Vagina (tissue), 2 donors: ENCODE measurements around the gene GPC5. TPM values are rescaled to one million over a fixed set of nuclear protein-coding genes. Genes with fewer than 3 reads are reported as not detected.

Source experiments
- DNase-seq, 2 donors: peaks; one replicate each; pipeline ENCODE4 v3.0.0-alpha.2; 2017; ENCODE audit errors: extremely low spot score in 2 of 2
- H3K27ac ChIP-seq: fragments of 200-600 bp; sonication (generic); one replicate; pipeline ENCODE4 v1.5.1; 2019
- H3K27me3 ChIP-seq: fragments of 200-600 bp; sonication (generic); one replicate; pipeline ENCODE4 v1.5.1; 2019
- H3K36me3 ChIP-seq, 2 donors: fragments of 200-600 bp; sonication (generic); one replicate each; pipeline ENCODE4 v1.5.1; 2017 to 2019
- H3K4me1 ChIP-seq: fragments of 200-600 bp; sonication (generic); one replicate; pipeline ENCODE4 v1.5.1; 2019
- H3K4me3 ChIP-seq, 2 donors: fragments of 200-600 bp; sonication (generic); 1 replicate in 1 of 2; 2 replicates in 1 of 2; pipeline ENCODE4 v1.5.1; 2016 to 2019
- H3K9me3 ChIP-seq: fragments of 200-600 bp; sonication (generic); one replicate; pipeline ENCODE4 v1.5.1; 2019
- POLR2A ChIP-seq, 2 donors: fragments of 450-650 bp; IDR thresholded peaks; one replicate each; pipeline ENCODE4 v1.6.1; 2017; ENCODE audit warnings: antibody characterized with exemption in 2 of 2, mild to moderate bottlenecking in 2 of 2, moderate library complexity in 2 of 2
- POLR2AphosphoS5 ChIP-seq, 2 donors: sonication (generic); formaldehyde crosslinking; IDR thresholded peaks; one replicate each; pipeline ENCODE4 v1.9.0; 2017; ENCODE audit warnings: antibody characterized with exemption in 2 of 2, mild to moderate bottlenecking in 2 of 2, low read depth in 1 of 2; ENCODE audit not compliant: insufficient read depth in 1 of 2
- intact Hi-C: fragments of 100-400 bp; cut with DNase I; formaldehyde crosslinking; loops from one replicate; pipeline ENCODE4 v1.15.1; 2023
- total RNA-seq: library from RNA; depleted of rRNA; stranded (reverse); fragments of >200 nt; gene quantifications from one replicate; pipeline ENCODE4 v1.2.3, GENCODE V29; 2016
- TF ChIP-seq, protein P1 (sequence below), 3 experiments: fragments of 450-650 bp in 2 of 3; fragments of 200-600 bp in 1 of 3; sonication (generic) in 1 of 3; IDR thresholded peaks; one replicate each; pipeline ENCODE4 v1.5.1; 2017 to 2019; ENCODE audit warnings: antibody characterized with exemption in 3 of 3, mild to moderate bottlenecking in 2 of 3, moderate library complexity in 2 of 3

Gene GPC5
- total RNA-seq, 1 donor from 2014 or later, result 1.7 TPM

DNA sequence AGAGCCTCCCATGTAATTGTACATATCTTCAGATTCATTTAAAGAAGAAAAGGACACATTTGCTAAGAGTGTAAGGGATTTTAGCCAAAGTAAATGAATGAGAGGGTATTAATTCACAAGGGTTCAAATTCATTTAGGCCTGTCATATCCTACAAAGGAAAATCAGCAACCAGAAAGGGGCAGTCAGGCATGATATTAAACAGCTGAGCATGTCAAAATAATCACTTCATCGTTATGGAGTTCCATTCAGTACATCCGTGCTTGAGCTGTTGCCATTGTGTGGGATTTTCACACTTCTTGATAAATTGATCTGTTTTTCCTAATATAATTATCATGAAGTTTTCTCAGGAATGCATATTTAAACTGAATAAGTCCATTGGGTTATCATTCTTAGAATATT lies 567.1 kb downstream of the GPC5 start:
- DNase-seq, result no peak
- no peaks in the 10 kb centered on the region for H3K27me3 ChIP-seq
- no peaks in the 10 kb centered on the region for H3K9me3 ChIP-seq
- H3K4me1 ChIP-seq, result no peaks in the 10 kb centered on the region
- no peak overlapping the region for H3K27ac ChIP-seq
- intact Hi-C loops, result no loop called here
- H3K36me3 ChIP-seq, result no peaks in the 10 kb centered on the region
- H3K4me3 ChIP-seq, result no peak overlapping the region
- TF ChIP-seq POLR2A (IDR thresholded peaks at IDR 0.05), result no peak
- TF ChIP-seq, protein P1, sequence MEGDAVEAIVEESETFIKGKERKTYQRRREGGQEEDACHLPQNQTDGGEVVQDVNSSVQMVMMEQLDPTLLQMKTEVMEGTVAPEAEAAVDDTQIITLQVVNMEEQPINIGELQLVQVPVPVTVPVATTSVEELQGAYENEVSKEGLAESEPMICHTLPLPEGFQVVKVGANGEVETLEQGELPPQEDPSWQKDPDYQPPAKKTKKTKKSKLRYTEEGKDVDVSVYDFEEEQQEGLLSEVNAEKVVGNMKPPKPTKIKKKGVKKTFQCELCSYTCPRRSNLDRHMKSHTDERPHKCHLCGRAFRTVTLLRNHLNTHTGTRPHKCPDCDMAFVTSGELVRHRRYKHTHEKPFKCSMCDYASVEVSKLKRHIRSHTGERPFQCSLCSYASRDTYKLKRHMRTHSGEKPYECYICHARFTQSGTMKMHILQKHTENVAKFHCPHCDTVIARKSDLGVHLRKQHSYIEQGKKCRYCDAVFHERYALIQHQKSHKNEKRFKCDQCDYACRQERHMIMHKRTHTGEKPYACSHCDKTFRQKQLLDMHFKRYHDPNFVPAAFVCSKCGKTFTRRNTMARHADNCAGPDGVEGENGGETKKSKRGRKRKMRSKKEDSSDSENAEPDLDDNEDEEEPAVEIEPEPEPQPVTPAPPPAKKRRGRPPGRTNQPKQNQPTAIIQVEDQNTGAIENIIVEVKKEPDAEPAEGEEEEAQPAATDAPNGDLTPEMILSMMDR (IDR thresholded peaks at IDR 0.05), result no peak
- no peak for TF ChIP-seq POLR2AphosphoS5 (IDR thresholded peaks at IDR 0.05; ENCODE audit: insufficient read depth in 1 of 2, low read depth in 1 of 2)

DNA sequence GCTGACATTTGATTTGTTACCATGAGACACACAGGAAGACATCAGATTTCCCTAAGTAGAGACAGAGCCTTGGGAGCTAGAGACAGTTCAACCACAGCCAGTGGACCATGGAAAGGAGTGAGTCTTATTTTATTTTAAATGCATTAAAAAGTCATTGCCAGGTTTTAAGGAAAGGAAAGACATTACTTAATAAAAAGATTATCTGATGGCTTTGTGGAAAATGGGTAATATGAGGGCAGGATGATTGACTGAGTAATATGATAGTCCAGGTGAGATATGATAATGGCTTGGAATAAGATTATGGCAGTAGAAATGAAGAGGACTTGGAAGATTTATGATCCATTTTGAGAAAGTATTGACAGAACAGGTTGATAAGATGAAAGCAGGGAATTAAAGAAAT lies 580.1 kb downstream of the GPC5 start:
- no peaks in the 10 kb centered on the region for H3K27me3 ChIP-seq
- H3K4me3 ChIP-seq, result no peak overlapping the region
- no peaks in the 10 kb centered on the region for H3K9me3 ChIP-seq
- TF ChIP-seq POLR2A (IDR thresholded peaks at IDR 0.05), result no peak
- TF ChIP-seq POLR2AphosphoS5 (IDR thresholded peaks at IDR 0.05; ENCODE audit: insufficient read depth in 1 of 2, low read depth in 1 of 2), result no peak
- TF ChIP-seq, protein P1 (IDR thresholded peaks at IDR 0.05), result no peak
- intact Hi-C loops, result no loop called here
- H3K27ac ChIP-seq, result no peak overlapping the region
- no peaks in the 10 kb centered on the region for H3K4me1 ChIP-seq
- no peaks in the 10 kb centered on the region for H3K36me3 ChIP-seq
- no peak for DNase-seq

DNA sequence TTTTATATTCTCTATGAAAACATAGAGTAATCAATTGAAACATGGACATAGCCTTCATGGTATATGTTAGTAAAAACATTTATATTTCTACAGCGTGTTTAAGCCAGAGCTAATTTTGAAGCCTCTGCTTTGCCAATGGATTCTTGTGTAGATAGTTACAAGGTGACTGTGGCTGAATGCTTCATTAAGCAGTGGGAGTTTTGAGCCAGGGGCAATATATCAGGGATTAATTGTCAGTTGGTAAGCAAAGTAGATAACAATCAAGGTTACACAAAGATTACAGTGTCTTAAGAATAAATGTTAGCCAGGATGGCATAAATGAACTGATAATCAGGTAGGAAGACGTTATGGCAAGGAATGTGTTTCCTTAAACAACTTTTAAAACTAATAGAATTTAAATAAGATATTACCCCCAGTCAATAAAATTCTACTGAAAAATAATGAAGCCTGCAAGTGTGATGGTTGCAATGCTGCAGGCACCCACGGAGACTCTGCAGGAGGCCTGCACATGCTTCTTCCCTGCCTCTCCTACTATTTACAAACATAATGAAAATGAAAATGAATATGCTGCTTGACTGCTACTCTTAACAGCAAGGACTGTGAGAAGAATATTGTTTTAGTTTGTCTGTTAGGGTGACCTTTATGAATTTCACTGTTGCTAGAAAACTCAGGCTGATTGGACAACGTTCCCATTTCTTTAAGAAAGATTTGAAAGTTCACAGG lies 588.5 kb downstream of the GPC5 start:
- H3K4me3 ChIP-seq, result no peak overlapping the region
- intact Hi-C loops, result no loop called here
- DNase-seq, result no peak
- no peaks in the 10 kb centered on the region for H3K36me3 ChIP-seq
- no peak overlapping the region for H3K27ac ChIP-seq
- H3K27me3 ChIP-seq, result no peaks in the 10 kb centered on the region
- no peak for TF ChIP-seq POLR2A (IDR thresholded peaks at IDR 0.05)
- no peak for TF ChIP-seq POLR2AphosphoS5 (IDR thresholded peaks at IDR 0.05; ENCODE audit: insufficient read depth in 1 of 2, low read depth in 1 of 2)
- TF ChIP-seq, protein P1 (IDR thresholded peaks at IDR 0.05), result no peak
- H3K9me3 ChIP-seq, result no peaks in the 10 kb centered on the region
- no peaks in the 10 kb centered on the region for H3K4me1 ChIP-seq

DNA sequence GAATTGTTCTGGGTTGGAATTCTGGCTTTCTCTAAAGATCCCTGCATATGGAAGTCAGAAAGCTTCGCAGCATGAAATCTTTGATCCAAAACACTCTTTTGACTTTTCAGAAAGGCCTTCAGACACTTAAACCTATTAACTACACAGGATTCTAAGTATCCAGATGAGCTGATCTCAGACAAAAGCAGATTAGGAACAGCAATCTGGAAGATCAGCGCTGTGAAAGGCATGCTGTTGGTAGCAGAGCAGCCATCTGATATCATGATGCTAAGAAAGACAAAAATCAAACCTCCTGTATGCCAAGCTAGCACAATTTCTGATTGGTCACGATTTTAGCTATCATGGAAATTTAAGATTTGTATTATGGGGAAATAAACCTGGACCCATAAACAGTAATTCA lies 589.9 kb downstream of the GPC5 start:
- TF ChIP-seq, protein P1 (IDR thresholded peaks at IDR 0.05), result no peak
- TF ChIP-seq POLR2AphosphoS5 (IDR thresholded peaks at IDR 0.05; ENCODE audit: insufficient read depth in 1 of 2, low read depth in 1 of 2) (no peak), POLR2A (IDR thresholded peaks at IDR 0.05) (no peak)
- DNase-seq, result no peak
- H3K27me3 ChIP-seq, result no peaks in the 10 kb centered on the region
- H3K4me3 ChIP-seq, result no peak overlapping the region
- H3K4me1 ChIP-seq, result no peaks in the 10 kb centered on the region
- H3K9me3 ChIP-seq, result no peaks in the 10 kb centered on the region
- H3K27ac ChIP-seq, result no peak overlapping the region
- intact Hi-C loops, result no loop called here
- H3K36me3 ChIP-seq, result no peaks in the 10 kb centered on the region

DNA sequence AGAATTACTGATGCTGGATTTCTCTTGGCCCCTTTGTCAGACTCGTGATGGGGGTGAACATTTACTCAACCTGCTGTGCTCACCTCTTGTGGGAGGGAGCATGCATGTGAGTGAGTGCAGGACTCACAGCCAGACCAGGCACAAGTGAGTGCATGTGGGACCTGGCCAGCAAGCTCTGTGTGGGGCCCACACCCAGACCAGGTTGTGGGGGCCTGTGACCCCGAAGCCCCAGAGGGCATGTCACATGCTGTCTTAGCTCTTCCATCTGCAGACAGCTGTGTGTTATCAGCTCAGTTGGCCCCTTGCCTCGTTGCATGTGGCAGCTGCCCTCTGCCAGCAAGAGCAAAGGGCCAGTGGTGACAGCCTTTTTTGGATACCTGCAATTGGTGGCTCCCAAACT lies 614.4 kb downstream of the GPC5 start:
- no peak for TF ChIP-seq POLR2A (IDR thresholded peaks at IDR 0.05)
- TF ChIP-seq POLR2AphosphoS5 (IDR thresholded peaks at IDR 0.05; ENCODE audit: insufficient read depth in 1 of 2, low read depth in 1 of 2), result no peak
- TF ChIP-seq, protein P1 (IDR thresholded peaks at IDR 0.05), result no peak
- Histone ChIP-seq H3K4me3 (no peak overlapping the region), H3K4me1 (no peaks in the 10 kb centered on the region), H3K9me3 (peaks cover 6% of the 10 kb centered on the region), H3K27ac (no peak overlapping the region), H3K27me3 (no peaks in the 10 kb centered on the region), H3K36me3 (no peaks in the 10 kb centered on the region)
- intact Hi-C loops, result no loop called here
- no peak for DNase-seq
